Measurements from ENCODE around the gene AKT1S1.
A peak's percentile ranks its signal among the peaks of the same experiment; 100 is the strongest.

Gene AKT1S1

GRCh38 chr19:49911381-49912145 lies 34.4 kb upstream of the AKT1S1 start:
- no peak for TF ChIP-seq TAF1 (IDR thresholded peaks at IDR 0.05; ENCODE audit: borderline replicate concordance, insufficient read depth, low read length)
- TF ChIP-seq POLR2AphosphoS5 (IDR thresholded peaks at IDR 0.05; ENCODE audit: low read depth, low read length) = peak; percentile 28; the same call in 1 of the 2 replicates
- no peak for TF ChIP-seq REST (IDR thresholded peaks at IDR 0.05; ENCODE audit: insufficient read depth in 1 of 2, low read depth in 2 of 2, low read length in 2 of 2)

- no peak for TF ChIP-seq POLR2AphosphoS5 (IDR thresholded peaks at IDR 0.05; ENCODE audit: low read depth, low read length)
- no peak for TF ChIP-seq SIN3A (IDR thresholded peaks at IDR 0.05; ENCODE audit: borderline replicate concordance, insufficient read depth, low read length)
- TF ChIP-seq FOXP2 (optimal IDR thresholded peaks at IDR 0.05; ENCODE audit: borderline replicate concordance, extremely low read depth, extremely low read length, insufficient read depth) = no peak
- TF ChIP-seq TAF1 (IDR thresholded peaks at IDR 0.05; ENCODE audit: borderline replicate concordance, insufficient read depth, low read length) = no peak
- TF ChIP-seq REST (IDR thresholded peaks at IDR 0.05; ENCODE audit: insufficient read depth in 1 of 2, low read depth in 2 of 2, low read length in 2 of 2) = no peak
These were observed 33.0 kb upstream of the AKT1S1 start for GRCh38 chr19:49910179-49910578.

GRCh38 chr19:49908480-49909420 lies 31.6 kb upstream of the AKT1S1 start:
- TF ChIP-seq REST (IDR thresholded peaks at IDR 0.05; ENCODE audit: insufficient read depth in 1 of 2, low read depth in 2 of 2, low read length in 2 of 2) (no peak), POLR2AphosphoS5 (IDR thresholded peaks at IDR 0.05; ENCODE audit: low read depth, low read length) (no peak; the same call in 1 of the 2 replicates), TAF1 (IDR thresholded peaks at IDR 0.05; ENCODE audit: borderline replicate concordance, insufficient read depth, low read length) (no peak), FOXP2 (optimal IDR thresholded peaks at IDR 0.05; ENCODE audit: borderline replicate concordance, extremely low read depth, extremely low read length, insufficient read depth) (no peak), SIN3A (IDR thresholded peaks at IDR 0.05; ENCODE audit: borderline replicate concordance, insufficient read depth, low read length) (no peak)

GRCh38 chr19:49907745-49908446 lies 30.7 kb upstream of the AKT1S1 start:
- TF ChIP-seq POLR2AphosphoS5 (IDR thresholded peaks at IDR 0.05; ENCODE audit: low read depth, low read length) = no peak
- TF ChIP-seq REST (IDR thresholded peaks at IDR 0.05; ENCODE audit: insufficient read depth in 1 of 2, low read depth in 2 of 2, low read length in 2 of 2) = no peak
- no peak for TF ChIP-seq FOXP2 (optimal IDR thresholded peaks at IDR 0.05; ENCODE audit: borderline replicate concordance, extremely low read depth, extremely low read length, insufficient read depth)

Data from PFSK-1 (cell line).